NCI-H146 (cell line): Measurements from ENCODE around the gene LHX2.

Source experiments
- DNase-seq: peaks from one replicate; lab custom pipeline; 2025; lab: John Stamatoyannopoulos, UW

Gene LHX2

DNA sequence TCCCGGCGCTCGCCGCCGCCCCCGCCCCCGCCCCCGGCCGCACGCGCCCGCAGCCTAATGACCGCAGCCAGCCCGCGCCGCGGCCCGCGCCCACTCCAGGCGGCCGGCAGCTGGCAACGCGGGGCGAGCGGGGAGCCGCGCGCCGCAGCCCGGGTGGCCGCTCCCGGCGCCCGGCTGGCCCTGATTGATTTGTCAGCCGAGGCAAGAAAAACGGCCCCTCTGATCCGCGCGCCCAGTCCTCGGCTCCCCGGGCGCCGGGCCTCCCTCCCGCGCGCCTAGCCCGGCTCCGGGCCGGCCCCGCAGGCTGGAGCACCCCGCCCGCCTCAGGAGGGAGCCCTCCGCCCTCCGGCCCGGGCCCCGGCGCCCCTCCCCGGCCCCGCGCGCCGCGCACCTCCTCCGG, 11.9 kb upstream of the LHX2 start:
- no peak for DNase-seq

DNA sequence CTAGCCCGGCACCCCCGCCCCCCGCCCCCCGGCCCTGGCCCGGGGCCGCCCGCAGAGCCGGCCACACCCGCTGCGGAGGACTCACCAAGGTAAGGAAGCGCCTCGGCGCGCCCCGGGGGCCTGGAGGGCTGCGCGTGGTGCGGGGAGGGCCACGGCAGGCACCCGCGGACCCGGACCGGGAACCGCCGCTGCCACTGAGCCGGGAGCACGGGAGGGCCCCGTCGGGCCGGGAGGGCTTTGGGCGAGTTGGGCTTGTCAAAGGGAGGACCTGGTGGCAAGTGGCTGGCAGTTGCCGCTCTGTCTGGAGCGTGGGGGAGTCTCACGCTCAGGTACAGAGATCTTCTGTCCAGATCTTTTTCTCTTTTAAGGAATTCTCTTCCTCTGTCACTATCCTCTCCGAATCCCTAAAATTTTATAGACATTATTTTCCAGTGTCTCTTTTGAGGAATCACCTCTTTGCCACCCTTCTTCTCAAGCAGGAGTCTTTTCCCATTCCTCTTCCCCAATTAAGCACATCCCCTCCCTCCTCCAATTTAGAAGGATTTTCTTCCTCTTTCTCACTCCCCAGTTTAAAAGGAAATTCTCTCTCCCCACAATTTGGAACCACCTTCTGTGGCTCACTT, 11.3 kb upstream of the LHX2 start:
- peak; percentile 16 for DNase-seq

DNA sequence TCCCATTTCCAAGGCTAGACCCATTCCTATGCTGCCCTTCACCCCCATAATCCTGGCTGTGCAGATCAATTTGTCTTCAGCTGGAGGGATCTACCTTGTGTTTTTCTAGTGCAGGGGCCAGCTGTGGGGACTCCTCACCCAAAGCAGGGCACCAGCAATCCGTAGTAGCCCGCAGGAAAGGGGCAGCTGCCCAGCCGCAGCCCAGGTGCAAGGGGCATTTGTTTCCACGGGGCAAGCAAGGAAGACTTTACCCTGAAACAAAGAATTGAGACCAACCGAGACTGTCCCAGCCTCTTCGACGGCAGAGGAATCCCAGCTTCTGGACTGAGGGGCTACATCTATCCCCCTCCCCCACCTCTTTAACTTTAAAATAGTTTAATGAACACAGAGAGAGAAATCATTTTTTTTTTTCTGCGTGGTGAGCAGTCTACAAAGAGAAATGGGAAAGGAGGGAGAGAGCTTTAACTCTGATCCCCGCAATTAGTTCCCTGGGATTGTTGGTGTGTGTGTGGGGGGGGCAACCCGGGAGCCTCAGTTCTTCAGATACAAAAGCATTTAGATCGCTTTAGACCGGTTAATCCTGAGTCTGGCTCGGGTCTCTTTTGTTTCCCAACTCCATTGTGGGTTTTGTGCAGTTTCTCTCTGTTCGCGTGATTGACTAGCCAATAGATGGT, 10.6 kb upstream of the LHX2 start:
- no peak for DNase-seq

DNA sequence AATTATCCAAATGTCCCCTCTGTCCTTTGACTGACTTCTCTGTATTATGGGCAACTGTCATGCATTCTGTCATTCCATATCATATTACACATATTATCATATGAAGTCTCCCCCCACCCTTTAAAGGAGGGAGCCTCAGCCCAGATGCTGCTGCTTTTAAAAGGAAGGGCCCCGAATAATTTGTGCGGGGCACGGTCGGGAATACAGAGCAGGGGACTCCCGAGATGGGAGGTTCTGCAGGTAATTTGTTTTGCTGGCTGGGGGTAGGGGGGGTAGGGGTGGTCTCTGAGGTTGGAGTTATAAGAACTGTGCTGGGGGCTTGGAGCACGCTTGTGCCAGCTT, 10.1 kb upstream of the LHX2 start:
- DNase-seq = peak; percentile 27

DNA sequence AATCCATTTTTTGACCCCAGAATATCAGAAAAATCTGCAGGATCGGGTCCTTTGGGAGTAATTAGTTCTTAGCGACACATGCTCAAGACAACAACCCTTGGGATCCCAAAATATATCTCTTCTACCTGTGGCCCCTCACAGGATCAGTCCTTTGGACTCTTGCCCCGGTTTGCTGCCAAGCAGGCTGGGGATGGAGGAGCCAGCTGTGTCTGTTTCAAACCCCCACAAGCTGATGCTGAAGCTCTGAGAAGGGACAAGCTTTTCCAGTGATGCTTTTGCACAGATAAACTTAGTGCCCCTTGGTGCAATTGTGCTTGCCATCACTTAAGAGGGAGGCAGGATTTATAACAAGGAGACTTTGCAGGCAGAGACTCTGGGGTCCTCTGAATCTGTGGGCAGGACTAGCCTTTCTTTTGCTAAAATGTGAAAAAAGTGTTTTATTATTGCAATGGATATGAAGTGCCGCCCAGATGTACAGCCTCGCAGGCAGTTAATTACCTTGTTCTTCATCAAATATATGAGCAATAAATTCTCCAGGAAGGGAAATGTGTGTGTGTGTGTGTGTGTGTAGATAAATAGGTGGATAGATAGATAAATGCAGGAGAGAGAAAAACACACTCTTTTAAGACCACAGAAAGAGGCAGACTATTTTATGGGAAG, 9.6 kb upstream of the LHX2 start:
- DNase-seq = no peak

DNA sequence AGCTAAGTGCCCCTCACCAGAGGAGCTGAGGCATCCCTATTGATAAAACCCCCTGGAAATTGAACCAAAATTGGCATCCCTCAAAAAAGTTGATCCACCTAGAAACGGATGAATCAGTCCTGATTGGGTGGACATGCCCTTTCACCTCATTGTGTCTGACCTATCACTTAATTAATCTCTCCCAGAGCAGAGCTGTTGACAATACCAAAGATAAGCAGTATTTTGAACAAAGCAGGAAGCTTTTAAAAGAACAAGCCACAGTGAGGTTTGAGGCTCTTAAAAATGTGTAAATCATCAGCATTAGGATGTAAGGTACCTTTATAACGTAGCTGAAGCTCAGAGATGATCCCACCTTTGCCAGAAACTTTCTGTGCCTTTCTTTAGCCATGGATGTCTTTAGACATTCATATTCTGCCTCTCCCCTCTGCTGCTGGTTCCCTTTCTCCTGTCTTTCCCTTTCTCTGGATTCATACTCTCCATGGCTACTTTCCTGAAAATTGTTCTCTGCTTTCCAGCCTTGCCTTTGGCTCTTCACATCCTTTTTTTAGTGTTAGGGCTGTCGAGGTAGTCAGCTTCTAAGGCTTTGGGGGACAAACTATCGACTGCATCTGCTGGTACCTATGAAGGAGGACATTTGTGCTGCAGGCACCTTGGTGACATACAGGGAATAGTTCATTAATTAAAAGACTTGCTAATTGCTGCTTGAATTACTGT, 7.8 kb upstream of the LHX2 start:
- DNase-seq = no peak

DNA sequence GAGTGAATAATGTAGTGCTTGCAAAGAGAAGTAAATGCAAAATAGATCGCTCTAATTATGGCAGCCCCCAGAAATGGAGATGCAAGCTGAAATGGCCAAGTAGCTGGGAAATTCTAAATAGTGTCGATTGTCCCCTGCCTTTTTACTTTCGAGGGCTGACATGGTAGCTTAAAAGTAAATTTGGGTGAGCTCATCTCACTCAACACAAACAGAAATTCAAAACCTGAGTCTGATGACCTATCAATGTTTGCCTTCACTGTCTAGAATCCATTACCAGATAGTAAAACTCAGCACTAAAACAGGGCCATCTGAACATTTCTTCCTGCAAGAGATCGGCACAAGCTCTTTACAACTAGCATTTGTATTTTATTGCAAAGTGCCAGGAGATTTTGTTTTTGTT, 7.0 kb upstream of the LHX2 start:
- DNase-seq = no peak

DNA sequence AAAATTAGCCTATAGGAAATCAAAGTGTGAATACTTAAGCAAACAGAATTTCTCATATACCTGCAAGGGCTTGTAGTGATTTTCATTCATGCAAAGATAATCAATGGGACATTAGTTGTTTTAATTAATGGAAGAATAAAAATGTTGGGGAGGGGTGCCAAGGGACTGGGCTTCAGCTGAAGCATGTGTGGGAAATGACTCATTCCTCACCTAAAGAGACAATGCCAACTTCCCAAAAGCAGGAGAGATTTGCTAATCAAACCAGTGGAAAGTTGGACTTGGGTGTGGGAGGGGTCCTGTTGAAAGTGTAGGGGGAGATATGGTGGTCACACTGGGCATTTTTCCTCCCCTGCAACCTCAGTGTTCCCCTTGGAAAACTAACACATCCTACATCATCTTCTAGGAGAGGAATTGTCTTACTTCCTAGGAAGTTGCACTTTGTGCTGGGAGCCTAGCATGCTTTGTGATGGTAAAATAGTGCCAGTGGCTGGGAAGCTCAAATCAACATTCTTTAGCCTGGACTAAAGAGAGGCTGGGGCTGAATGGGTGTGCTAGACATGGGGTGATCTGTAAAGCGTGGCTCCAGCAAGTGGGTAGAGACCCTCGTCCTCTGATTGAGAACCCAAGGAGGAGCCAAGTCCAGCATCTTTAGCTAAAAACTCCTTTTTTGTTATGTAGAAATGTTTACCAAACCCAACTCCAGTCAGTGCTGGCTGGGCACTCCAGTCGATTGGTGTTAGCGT, 6.4 kb upstream of the LHX2 start:
- no peak for DNase-seq

DNA sequence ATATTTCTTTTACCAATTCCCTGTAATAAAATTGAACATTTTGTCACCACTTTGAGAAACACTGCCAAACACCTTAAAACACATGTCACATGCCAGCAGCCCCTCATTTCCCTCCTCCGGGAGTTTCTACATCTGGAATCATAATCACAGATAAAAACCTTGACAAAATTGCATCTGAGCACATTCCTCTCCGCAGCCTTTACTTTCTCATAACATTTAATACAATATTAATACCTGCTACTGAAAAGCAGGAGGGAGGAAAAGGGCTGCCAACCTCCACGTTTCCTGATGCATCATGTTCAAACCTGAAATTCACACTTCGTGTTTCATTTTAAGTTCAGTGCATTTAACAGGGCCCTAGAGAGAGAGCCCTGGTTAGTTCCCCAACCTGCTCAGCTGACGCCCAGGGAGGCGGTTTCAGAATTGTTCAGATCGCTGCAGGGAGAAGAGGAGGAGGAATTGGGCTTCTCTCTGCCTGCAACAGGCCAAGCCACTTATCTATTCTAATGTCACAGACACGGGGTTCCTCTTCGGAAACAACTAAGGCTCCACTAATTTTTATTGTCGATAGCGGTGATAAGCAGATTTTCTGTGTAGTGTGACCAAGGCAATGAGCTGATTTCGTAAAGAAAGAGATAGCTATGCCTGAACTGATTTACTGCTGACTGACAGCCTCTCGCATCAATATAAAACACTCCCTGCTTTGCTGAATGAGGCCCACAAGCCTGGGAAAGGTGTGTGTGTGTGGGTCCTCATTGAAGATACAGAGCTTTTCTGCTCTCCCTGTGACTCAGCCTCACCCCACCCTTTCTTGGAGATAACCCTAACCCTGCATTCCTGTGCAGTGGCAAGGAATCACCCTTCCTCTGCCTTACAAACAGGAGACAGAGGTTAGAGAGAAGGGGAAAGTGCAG, 4.9 kb upstream of the LHX2 start:
- no peak for DNase-seq

DNA sequence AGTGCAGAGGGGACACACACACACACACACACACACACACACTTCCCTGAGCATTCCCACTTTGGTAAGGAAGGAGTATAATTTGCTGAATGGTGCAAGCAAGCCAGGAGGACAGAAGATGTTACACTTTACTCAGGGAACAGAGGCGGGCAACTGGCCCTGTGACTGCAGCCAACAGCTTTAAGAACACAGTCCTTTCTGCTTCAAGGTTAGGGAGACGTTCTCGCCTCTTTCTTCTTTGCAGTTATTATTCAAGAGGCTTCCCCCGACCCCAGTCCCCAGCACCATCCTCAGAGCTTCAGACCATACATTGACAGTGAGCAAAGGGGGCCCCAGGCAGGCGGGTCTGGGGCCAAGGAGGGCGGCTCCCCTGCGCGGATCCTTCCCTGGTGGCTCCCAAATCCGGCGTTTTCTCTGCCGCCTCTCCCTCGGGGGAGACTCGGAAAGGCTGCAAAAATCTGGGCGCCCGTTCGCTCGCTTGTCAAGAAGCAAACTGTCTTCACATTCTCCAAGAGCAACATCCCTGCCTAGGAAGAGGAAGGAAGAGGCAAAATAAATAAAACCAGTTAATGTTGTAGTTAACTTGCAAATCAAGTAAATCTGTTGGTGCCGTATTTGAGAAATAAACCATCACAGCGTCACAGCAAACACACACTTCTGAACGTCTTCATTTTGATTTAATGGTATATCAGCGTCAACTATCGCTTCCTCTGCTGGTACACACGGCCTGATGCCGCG, 3.8 kb upstream of the LHX2 start:
- DNase-seq = no peak

DNA sequence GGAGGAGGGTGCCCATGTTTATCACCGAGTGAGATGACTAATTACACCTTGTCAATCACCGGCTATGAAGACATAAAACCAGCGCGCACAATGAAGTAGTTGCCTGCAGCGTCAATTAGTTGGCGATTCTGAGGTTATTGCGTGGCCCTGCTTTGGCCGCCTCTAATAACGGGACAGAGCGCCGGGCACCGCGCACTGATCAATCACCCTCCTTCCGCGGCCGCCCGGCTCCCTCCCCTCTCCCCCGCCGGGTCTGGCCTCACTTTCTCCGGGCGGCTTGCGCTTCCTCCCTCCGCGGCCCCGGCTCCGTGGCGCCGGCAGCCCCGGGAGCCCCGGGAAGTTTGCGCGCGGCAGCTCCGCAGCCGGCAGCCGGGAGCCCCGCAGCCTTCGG, 3.3 kb upstream of the LHX2 start:
- peak; percentile 42 for DNase-seq

DNA sequence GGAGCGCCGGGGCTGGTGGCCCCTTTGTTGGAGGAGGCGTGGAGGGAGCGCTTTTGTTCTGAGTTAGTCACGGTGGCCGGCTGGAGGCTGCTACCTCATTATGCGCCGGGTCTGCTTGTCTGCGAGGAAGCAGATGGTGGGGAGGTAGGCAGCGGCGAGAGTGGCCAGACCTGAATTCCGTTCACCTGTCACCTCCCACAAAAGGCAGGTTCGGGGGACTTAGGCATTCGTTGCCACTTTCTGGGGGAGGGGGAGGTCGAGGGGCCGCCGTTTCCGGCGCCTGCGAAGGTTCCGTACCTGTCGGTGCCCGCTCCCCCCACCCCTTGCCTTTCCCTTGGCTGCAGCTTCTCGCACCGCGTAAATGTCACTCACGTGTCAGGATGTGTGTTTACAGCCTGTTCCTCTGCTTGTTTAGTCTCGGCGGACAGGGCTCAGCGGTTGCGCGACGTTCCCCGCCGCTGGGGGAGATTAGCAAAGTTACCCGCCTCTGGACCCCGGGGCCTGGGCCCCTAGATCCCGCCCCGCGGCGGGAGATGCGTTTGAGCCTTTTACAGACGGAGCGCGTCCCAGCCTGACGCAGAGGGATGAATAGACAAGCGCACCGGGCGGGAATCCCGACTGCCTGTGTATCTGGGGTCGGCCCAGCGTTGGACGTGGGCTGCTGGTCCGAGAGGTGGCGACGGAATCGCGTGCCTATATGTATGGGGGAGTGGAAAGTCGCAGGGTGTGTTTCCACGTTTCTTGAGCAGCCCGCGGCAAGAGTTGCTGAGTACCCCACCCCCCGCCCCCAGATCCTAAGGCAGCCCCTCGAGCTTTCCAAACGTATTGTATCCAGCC, 2.7 kb upstream of the LHX2 start:
- peak; percentile 58 for DNase-seq

DNA sequence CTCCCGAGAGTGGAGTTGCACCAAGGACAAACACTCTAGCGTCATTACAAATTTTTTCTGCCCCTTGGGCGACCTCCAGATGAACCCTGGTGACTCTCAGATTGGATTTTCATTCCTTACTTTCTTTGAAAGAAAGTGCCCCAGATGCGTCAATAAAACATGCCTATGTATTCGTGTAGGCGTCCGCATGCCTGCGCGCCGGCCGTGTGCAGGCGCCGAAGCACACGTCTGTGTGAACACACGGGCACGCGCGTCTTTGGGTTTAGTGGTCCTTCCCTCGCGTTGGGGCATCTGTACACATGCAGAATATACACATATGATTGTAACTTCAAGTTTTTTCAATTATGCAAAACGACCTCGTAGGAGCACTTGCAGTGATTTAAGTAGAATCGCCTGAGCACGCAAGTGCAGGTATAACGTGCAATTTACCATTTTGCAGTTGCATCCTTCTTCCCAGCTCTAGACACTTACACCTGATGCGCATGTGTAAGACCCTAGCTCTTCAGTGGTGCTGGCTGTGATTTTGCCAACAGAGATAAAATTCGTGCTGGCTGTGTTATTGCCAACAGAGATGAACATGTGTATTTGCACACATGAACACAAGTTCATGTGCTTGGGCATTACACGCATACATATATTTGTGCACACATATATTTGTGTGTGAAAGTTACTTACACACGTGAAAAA, 1.9 kb upstream of the LHX2 start:
- DNase-seq = no peak

DNA sequence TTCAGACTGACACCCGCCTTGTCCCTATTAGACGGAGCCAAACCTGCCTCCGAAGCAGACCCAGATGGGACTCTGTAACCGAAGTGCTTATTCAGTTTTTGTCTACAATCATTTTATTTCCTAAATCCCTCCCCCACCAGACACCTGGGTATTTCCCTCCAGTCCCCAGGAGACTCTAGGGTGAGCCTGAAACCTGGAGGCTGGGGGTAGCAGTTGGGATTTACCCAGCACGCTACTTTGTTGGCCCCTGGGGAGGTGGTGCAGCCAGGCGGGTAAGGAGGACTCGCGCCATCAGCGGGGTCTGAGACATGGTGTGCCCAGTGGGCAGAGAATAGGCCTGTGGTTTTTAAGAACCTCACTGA, 1.3 kb upstream of the LHX2 start:
- DNase-seq = no peak

DNA sequence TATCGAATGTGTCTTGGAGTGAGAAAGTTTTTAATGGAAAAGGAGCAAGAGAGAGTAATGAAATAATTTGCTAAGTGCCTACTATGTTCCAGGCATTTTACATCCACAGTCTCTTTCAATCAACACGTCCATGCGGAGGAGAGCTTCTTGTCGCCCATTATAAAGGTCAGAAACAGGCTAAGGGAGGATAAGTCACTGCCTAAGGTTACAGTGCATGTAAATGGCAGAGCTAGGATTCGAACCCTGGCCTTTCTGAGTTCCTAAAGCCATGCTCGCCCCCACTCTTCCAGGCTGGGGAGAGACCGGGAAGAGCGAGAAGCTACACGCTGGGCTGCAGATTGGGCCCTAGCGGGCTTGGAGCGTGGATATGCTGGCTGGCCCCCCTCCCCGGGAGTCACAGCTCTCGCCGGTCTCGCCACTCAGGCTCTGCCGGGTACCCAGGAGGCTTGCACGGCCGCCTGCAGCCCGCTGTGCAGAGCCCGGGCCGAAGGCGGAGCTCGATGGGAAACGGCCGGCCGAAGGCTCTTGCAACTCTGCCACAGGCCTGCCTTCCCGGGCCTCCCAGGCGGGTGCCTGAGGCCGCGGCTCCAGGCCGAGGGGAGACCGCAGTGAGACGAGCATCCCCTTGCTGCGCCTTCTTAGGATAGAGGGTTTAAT, 775 bp upstream of the LHX2 start:
- DNase-seq = peak; percentile 61

DNA sequence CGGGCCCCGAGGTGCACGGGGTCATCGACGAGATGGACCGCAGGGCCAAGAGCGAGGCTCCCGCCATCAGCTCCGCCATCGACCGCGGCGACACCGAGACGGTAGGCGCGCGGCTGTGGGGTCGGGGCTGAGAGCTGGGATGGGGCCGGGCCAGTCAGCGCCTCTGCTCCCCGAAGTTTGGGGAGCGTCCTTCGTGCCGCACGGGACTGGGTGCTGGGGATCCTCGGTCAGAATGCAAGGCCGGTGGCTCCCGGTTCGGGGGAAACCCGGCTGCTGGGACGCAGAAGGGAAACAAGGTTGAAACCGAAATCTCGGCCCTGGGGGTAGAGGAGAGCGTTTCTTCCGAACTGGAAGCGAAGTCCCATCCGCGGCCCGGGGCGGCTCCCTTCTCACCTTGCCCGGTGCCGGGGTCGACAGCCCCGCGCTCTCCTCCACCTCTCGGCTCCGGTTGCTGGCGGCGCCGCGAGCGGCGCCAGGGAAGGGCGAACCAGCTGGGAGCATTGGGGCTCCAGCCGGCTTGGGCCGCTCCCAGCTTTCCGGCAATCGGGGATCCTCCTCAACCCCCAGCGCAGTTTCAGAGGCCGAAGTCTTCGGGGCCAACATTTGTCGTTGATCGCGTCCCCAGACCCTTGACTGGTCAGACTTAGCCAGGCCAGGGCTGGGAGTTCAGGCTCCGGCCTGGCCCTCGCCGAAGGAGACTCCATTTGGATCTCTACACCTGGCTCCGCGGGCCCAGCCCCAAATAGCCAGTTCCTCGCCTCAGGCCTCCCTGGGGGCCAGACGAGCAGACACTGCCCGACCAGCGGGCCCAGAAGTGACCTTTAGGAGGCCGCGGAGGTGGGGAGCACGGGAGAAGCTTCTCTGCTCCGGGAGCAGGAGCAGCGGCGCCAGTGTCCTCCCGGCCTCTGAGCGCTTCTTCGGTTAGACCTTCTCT, 1.1 kb downstream of the LHX2 start:
- no peak for DNase-seq
